ENCODE measurements around the gene HYAL1.
"Not testable (repeated sequence)": the region's sequence is repeated elsewhere in the genome, so short reads cannot be mapped to it uniquely, and the experiment has no call there.

Gene HYAL1

GRCh38 chr3:50293079-50293801, 10.1 kb downstream of the HYAL1 start:
- no peak for DNase-seq

- peak; percentile 98 to 99 (median 99) for DNase-seq
Observed at GRCh38 chr3:50292159-50293078, 11.0 kb downstream of the HYAL1 start, which contains the start of gene IFRD2. IFRD2 (minus strand) TSS chr3:50292429; CDS start chr3:50292274, 155 bp downstream.

DNA sequence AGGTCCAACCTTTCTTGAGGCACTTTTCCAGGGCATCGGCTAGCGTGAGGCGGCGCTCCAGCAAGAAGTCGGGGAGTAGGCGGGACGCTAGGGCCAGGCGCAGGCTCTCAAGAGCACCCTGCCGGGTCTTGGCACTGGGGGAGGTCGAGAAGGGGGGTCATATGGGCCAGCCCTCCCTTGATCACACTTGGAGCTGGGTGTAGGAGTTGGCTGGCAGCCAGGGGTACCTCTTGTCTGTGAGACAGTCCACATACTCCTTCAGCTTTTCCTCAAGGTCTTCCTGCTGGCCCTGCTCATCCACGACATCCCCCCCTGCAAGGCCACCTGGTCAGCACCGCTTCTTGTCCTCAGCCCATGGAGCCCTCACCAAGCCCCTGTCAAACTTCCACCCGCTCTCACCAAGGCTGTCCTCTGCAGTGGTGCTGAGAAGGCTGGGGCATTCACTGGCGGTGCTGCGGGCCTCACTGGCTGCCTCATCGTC, 13.2 kb downstream of the HYAL1 start:
- DNase-seq, result no peak

GRCh38 chr3:50289130-50289529, 14.2 kb downstream of the HYAL1 start:
- no peak for DNase-seq

DNA sequence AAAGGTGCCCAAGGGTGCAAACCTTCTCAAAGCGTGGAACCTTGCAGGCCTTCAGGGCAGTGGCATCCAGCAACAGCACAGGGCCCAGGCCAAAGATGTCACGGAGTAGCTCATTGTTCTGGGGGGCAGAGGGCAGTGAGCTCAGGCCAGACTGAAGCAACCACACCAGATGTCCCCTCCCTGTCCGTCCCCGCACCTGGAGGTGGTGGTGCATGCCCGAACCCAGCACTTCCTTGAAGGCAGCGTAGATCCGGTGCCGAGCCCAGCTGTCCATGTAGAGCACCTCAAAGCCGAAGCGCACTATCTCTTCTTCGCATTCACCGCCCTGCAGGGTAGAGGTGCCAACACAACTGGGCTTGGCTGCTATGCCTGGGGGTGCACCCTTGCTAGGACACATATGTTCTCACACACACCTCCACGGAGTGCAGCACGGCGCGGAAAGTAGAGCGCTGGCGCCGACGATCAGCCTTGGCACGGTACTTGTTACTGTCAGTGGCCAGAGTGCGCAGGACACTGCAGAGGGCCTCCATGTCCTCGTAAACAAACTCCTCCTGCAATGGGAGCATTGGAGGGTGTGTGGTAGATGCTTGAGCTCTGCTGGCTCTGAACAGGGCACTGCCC, 14.9 kb downstream of the HYAL1 start:
- no peak for DNase-seq

DNA sequence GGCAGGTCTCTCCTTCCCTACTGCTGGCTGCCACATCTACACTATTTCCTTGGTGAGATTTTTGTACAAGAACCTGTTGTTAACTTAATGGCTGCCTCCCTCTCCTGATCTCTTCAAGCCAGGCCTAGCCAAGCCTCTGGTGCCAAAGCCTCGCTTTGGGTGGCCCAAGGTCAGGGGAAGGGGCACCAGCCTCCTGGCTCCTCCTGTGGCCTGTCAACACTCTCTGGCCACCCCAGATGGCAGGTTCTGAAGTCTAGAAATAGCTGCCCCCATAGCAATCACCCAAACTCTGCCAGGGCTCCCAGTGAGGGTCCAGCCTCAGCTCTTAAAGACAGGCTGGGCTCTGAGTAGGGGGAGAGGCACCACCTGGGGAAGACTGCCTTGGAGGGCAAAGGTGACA, 16.1 kb downstream of the HYAL1 start:
- DNase-seq, result no peak

- DNase-seq, result no peak
Observed at GRCh38 chr3:50286322-50287227, 16.8 kb downstream of the HYAL1 start.

GRCh38 chr3:50284121-50284520, 19.3 kb downstream of the HYAL1 start:
- not testable (repeated sequence) for DNase-seq

DNA sequence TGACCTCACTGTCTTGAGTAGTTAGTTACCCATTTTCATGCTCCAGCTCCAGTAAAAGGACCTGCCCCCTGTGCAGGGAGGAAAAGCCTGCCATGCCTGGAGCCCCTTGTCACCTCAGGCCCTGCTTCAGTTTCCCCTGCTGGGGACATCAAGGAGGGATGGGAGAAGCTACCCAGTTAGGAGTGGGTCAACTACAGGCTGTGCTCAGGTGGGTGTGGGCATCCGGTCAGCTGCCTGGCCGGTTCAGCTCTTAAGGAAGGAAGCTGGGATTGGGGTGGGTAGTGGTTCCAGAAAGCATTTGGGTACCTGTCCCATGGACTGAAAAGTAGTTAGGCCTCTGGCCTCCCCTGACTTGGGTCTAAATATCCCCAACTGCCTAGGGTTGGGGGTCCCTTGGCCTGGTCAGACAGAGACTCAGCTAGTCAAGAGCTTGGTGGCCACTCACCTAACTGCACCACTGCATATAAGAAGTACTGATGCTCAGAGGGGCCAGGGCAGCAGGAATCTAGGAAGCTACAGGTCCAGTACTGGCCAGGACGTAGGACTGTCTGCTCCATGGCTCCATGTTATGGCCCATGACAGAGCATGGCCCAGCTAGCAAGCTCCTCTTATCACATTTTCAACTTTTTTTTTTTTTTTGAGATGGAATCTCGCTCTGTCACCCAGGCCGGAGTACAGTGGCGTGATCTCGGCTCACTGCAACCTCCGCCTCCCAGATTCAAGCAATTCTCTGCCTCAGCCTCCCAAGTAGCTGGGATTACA, 23.9 kb downstream of the HYAL1 start:
- DNase-seq, result no peak

GRCh38 chr3:50278880-50279224, 24.5 kb downstream of the HYAL1 start, which contains the start of gene LSMEM2:
LSMEM2 (plus strand) TSS chr3:50279087; CDS start chr3:50279114, 27 bp downstream.
- no peak for DNase-seq

- no peak for DNase-seq
Observed at GRCh38 chr3:50278123-50278879, 25.1 kb downstream of the HYAL1 start.

GRCh38 chr3:50276762-50277101, 26.6 kb downstream of the HYAL1 start:
- DNase-seq, result no peak

- DNase-seq, result peak in 2 of 3 donors; percentile 23 to 47
Observed at GRCh38 chr3:50275996-50276761, 27.2 kb downstream of the HYAL1 start.

DNA sequence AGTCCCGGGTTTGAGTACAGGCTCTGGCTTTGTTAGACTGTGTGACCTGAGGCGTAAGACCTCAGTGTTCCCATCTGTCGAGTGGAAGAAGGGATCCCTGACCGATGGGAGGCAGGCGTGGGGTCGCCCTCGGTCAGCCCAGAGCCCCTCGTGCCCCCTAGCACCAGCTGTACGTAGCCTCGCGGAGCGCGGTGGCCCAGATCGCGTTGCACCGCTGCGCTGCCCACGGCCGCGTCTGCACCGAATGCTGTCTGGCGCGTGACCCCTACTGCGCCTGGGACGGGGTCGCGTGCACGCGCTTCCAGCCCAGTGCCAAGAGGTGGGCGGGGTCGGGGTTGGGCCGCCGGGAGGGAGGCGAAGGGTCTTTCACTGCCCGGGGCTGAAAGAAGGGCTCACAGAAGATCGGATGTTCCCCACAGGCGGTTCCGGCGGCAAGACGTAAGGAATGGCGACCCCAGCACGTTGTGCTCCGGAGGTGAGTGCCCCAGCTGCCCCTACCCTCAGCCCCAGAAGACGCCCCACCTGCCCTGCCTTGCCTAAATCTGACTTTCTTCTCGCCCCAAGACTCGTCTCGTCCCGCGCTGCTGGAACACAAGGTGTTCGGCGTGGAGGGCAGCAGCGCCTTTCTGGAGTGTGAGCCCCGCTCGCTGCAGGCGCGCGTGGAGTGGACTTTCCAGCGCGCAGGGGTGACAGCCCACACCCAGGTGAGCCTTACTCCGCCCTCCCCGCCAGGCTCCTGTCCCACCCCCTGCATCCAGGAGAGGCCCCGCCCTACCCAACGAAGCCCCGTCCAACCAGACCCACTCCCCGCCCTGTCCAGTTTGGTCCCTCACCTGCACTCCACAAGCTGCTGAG, 28.0 kb downstream of the HYAL1 start:
- DNase-seq, result no peak

DNA sequence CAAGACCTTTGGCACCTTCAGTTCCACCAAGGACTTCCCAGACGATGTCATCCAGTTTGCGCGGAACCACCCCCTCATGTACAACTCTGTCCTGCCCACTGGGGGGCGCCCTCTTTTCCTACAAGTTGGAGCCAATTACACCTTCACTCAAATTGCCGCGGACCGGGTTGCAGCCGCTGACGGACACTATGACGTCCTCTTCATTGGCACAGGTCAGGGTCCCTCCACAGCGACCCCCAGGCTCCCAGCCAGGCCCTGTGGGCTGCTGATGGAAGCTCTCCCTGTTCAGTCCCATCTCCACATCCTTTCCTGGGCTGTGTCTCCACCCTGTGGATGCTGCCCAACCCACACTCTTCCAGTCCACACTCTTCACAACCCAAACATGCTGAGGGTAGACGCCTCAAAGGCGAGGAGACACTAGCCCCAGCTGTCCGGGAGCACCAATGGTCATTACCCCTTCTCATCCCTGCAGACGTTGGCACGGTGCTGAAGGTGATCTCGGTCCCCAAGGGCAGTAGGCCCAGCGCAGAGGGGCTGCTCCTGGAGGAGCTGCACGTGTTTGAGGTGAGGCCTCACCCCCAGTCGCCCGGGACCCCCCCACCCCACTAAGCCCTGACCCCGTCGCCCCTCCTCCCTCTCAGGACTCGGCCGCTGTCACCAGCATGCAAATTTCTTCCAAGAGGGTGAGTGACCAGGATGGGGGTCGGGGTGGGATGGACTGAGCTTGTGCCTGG, 28.8 kb downstream of the HYAL1 start:
- peak; percentile 68 to 91 (median 86) for DNase-seq

GRCh38 chr3:50273689-50274065, 29.7 kb downstream of the HYAL1 start:
- DNase-seq, result no peak

DNA sequence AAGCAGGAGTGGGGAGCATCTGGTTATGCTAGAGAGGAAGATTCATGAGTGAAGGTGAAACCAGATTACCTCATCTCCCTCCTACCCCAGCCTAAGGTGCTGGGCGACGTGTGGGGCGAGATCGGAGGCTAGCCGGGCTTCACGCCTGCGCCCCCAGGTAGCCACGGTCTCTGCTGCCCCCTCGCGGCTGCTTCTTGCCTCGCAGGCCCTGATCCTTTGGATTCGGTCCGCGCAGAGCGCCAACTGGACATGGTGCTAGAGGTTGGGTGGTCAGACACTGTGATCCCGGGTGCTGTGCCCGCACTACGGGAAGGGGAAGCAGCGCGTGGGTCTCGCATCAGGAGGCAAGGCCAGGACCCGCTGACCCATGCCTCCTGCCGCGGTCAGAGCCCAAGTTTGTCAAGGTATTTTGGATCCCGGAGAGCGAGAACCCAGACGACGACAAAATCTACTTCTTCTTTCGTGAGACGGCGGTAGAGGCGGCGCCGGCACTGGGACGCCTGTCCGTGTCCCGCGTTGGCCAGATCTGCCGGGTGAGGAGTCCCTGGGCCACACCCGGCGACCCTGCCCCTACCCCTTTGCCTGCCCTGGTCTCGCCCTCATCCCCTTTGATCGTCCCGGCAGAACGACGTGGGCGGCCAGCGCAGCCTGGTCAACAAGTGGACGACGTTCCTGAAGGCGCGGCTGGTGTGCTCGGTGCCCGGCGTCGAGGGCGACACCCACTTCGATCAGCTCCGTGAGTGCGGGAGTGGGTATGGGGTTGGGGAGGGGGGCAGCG, 30.3 kb downstream of the HYAL1 start:
- peak; percentile 89 to 93 (median 92) for DNase-seq
